Body of pancreas (tissue), 4 donors: ENCODE results near the gene MYLK4. TPM values are rescaled to one million over a fixed set of nuclear protein-coding genes. Genes with fewer than 3 reads are reported as not detected.
A peak's percentile ranks its signal among the peaks of the same experiment; 100 is the strongest.

ENCODE experiments used
- ATAC-seq: fragments of 150-250 bp; one replicate; pipeline ENCODE4 v1.9.1; 2016
- DNase-seq, 4 donors: peaks; one replicate each; pipeline ENCODE4 v3.0.0-alpha.2; 2019
- H3K27ac ChIP-seq, 4 donors: fragments of 200-600 bp; sonication (generic); 1 replicate in 3 of 4; 2 replicates in 1 of 4; pipeline versions ENCODE4 v1.5.1 to v1.6.1; 2016 to 2019; ENCODE audit warnings: mild to moderate bottlenecking in 1 of 4, mixed read lengths in 1 of 4, moderate library complexity in 1 of 4
- H3K27me3 ChIP-seq, 2 donors: fragments of 200-600 bp; sonication (generic); one replicate each; pipeline ENCODE4 v1.6.0; 2016; ENCODE audit warnings: mild to moderate bottlenecking in 1 of 2
- H3K36me3 ChIP-seq, 2 donors: fragments of 200-600 bp; sonication (generic); replicated peaks in 1 of 2; 2 replicates each; pipeline ENCODE4 v1.5.1; 2016; ENCODE audit warnings: low read depth in 2 of 2; ENCODE audit not compliant: insufficient read depth in 1 of 2
- H3K4me1 ChIP-seq: fragments of 200-600 bp; sonication (generic); one replicate; pipeline ENCODE4 v1.6.0; 2016
- H3K4me3 ChIP-seq, 2 donors: fragments of 200-600 bp; sonication (generic); 1 replicate in 1 of 2; 2 replicates in 1 of 2; pipeline ENCODE4 v1.5.1; 2016 to 2019
- H3K9me3 ChIP-seq, 3 donors: fragments of 200-600 bp; sonication (generic); 1 replicate in 2 of 3; 2 replicates in 1 of 3; pipeline ENCODE4 v1.5.1; 2016
- CTCF ChIP-seq, 7 experiments: fragments of 450-650 bp in 4 of 7; fragments of 200-600 bp in 3 of 7; sonication (generic) in 3 of 7; IDR thresholded peaks; one replicate each; pipeline ENCODE4 v1.5.1; 2016 to 2019; ENCODE audit warnings: antibody characterized with exemption in 7 of 7
- POLR2A ChIP-seq, 3 donors: fragments of 450-650 bp; IDR thresholded peaks; one replicate each; pipeline ENCODE4 v1.6.1; 2016; ENCODE audit warnings: antibody characterized with exemption in 3 of 3, mild to moderate bottlenecking in 2 of 3
- WGBS, 2 donors: methylation state at CpG; one replicate each; pipeline ENCODE4 v1.1.5; 2017; 5-methylcytosine and 5-hydroxymethylcytosine counted together
- intact Hi-C: fragments of 100-400 bp; cut with DNase I; formaldehyde crosslinking; loops from one replicate; pipeline ENCODE4 v1.15.1; 2023
- total RNA-seq, 2 donors: library from RNA; depleted of rRNA; stranded (reverse); fragments of >200 nt; gene quantifications; one replicate each; pipeline ENCODE4 v1.1.0, GENCODE V29; 2016

Gene MYLK4
- total RNA-seq, 2 donors from 2014 or later: 0.26 to 0.33 TPM

GRCh38 chr6:2730353-2731107 is 20.2 kb downstream of the MYLK4 start:
- H3K36me3 ChIP-seq: no peaks in the 10 kb centered on the region
- TF ChIP-seq POLR2A (IDR thresholded peaks at IDR 0.05) (no peak), CTCF (IDR thresholded peaks at IDR 0.05) (no peak)
- 69 to 76% methylated on average over 9 of the region's 9 CpGs for WGBS, 2 donors
- ATAC-seq (no peak), DNase-seq (no peak)
- no peak overlapping the region for H3K4me3 ChIP-seq
- no peaks in the 10 kb centered on the region for H3K4me1 ChIP-seq
- intact Hi-C loops: no loop called here
- no peaks in the 10 kb centered on the region for H3K27me3 ChIP-seq
- H3K27ac ChIP-seq: no peak overlapping the region
- no peaks in the 10 kb centered on the region for H3K9me3 ChIP-seq

- Histone ChIP-seq H3K36me3 (no peaks in the 10 kb centered on the region), H3K4me3 (no peak overlapping the region), H3K4me1 (no peaks in the 10 kb centered on the region), H3K9me3 (no peaks in the 10 kb centered on the region), H3K27ac (no peak overlapping the region), H3K27me3 (no peaks in the 10 kb centered on the region)
- TF ChIP-seq POLR2A (IDR thresholded peaks at IDR 0.05) (no peak), CTCF (IDR thresholded peaks at IDR 0.05) (no peak)
- DNase-seq (no peak), ATAC-seq (no peak)
- 89 to 93% methylated on average over 9 to 10 of the region's 10 CpGs for WGBS, 2 donors
- intact Hi-C loops: no loop called here
Measured at GRCh38 chr6:2729921-2730320, 20.8 kb downstream of the MYLK4 start.

GRCh38 chr6:2725999-2726567 is 24.6 kb downstream of the MYLK4 start:
- intact Hi-C loops: no loop called here
- no peak overlapping the region for H3K4me3 ChIP-seq
- DNase-seq: peak in 1 of 4 donors; percentile 37
- H3K36me3 ChIP-seq: no peaks in the 10 kb centered on the region
- no peaks in the 10 kb centered on the region for H3K9me3 ChIP-seq
- H3K27ac ChIP-seq: peak overlapping the region in 1 of 4 donors; percentile 24
- no peaks in the 10 kb centered on the region for H3K27me3 ChIP-seq
- no peak for ATAC-seq
- TF ChIP-seq CTCF (IDR thresholded peaks at IDR 0.05) (no peak), POLR2A (IDR thresholded peaks at IDR 0.05) (no peak)
- WGBS, 2 donors: 39 to 47% methylated on average over 8 of the region's 8 CpGs
- H3K4me1 ChIP-seq: no peaks in the 10 kb centered on the region

GRCh38 chr6:2725364-2725988 is 25.2 kb downstream of the MYLK4 start:
- TF ChIP-seq CTCF (IDR thresholded peaks at IDR 0.05) (no peak), POLR2A (IDR thresholded peaks at IDR 0.05) (no peak)
- Histone ChIP-seq H3K4me3 (no peak overlapping the region), H3K9me3 (no peaks in the 10 kb centered on the region), H3K4me1 (no peaks in the 10 kb centered on the region), H3K27ac (peak overlapping the region in 1 of 4 donors; percentile 24), H3K36me3 (no peaks in the 10 kb centered on the region), H3K27me3 (no peaks in the 10 kb centered on the region)
- 68 to 75% methylated on average over 8 of the region's 8 CpGs for WGBS, 2 donors
- intact Hi-C loops: no loop called here
- DNase-seq: no peak
- ATAC-seq: no peak
